DOHH2 (cell line): ENCODE data around the gene PCBP3.

Experiments used
- EZH2phosphoT487 ChIP-seq: fragments of 200-600 bp; sonication (generic); IDR thresholded peaks from 2 replicates; pipeline ENCODE4 v1.6.1; 2017; ENCODE audit warnings: borderline replicate concordance, mild to moderate bottlenecking, antibody characterized with exemption, low read length, moderate library complexity, mixed read lengths
- TF ChIP-seq, protein P1 (sequence below): fragments of 200-600 bp; sonication (generic); IDR thresholded peaks from one replicate; pipeline ENCODE4 v1.5.1; 2014; ENCODE audit warnings: antibody characterized with exemption, mild to moderate bottlenecking, low read depth, low read length; ENCODE audit not compliant: poor library complexity, severe bottlenecking

DNA sequence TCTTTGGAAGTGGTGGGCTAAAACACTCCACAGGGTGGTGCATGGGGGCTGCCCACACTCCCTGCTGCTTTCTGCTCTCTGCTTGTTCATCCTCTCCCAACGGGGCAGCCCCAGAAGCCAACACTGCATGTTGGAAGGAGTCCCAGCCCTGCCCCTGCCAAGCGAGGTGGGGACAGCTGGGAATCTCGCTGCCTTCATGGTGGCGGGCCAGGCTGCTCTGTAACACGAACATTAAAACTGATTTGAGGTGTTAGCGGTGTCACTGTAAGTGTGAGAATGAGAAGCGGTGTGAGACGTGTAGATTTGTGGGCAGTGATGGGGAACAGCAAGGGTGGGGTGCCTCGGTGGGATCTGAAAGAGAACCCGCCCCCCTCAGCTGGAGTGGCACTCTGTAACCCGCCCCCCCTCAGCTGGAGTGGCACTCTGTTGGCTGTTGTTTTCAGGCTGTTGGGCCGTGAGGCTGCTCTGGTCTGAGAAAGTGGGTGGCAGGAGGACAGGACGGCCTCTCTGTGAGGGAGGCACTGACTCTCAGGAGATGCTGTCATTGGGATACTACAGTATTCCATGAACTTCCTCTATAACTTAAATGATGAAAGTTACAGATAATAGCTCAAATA, 80.9 kb downstream of the PCBP3 start:
- TF ChIP-seq, protein P1, sequence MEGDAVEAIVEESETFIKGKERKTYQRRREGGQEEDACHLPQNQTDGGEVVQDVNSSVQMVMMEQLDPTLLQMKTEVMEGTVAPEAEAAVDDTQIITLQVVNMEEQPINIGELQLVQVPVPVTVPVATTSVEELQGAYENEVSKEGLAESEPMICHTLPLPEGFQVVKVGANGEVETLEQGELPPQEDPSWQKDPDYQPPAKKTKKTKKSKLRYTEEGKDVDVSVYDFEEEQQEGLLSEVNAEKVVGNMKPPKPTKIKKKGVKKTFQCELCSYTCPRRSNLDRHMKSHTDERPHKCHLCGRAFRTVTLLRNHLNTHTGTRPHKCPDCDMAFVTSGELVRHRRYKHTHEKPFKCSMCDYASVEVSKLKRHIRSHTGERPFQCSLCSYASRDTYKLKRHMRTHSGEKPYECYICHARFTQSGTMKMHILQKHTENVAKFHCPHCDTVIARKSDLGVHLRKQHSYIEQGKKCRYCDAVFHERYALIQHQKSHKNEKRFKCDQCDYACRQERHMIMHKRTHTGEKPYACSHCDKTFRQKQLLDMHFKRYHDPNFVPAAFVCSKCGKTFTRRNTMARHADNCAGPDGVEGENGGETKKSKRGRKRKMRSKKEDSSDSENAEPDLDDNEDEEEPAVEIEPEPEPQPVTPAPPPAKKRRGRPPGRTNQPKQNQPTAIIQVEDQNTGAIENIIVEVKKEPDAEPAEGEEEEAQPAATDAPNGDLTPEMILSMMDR, result no peak
- no peak for TF ChIP-seq EZH2phosphoT487
